OCI-LY1 (cell line): ENCODE results near the gene PRTN3.
"Not testable (repeated sequence)": the region's sequence is repeated elsewhere in the genome, so short reads cannot be mapped to it uniquely, and the experiment has no call there.

ENCODE experiments used
- H2AFZ ChIP-seq: fragments of 200-600 bp; sonication (generic), shearing (Covaris generic); 2 replicates; pipeline ENCODE4 v1.6.0; 2014; ENCODE audit warnings: antibody characterized with exemption, mild to moderate bottlenecking, low read length
- H3F3A ChIP-seq: fragments of 200-600 bp; sonication (generic), shearing (Covaris generic); 2 replicates; pipeline ENCODE4 v1.6.0; 2014; ENCODE audit warnings: mild to moderate bottlenecking, antibody characterized with exemption, low read length, moderate library complexity; ENCODE audit not compliant: insufficient read depth
- H3K27ac ChIP-seq: fragments of 200-600 bp; sonication (generic); 2 replicates; pipeline ENCODE4 v1.5.1; 2014; ENCODE audit warnings: low read length, mixed run types, mild to moderate bottlenecking, low read depth; ENCODE audit not compliant: poor library complexity, severe bottlenecking
- H3K27me3 ChIP-seq: fragments of 200-600 bp; sonication (generic); 2 replicates; pipeline ENCODE4 v1.6.0; 2014; ENCODE audit warnings: antibody characterized with exemption, mild to moderate bottlenecking, low read length, moderate library complexity; ENCODE audit not compliant: insufficient read depth
- H3K36me3 ChIP-seq: fragments of 200-600 bp; sonication (generic); 2 replicates; pipeline ENCODE4 v1.6.1; 2014; ENCODE audit warnings: mild to moderate bottlenecking, antibody characterized with exemption, low read length, moderate library complexity, mixed read lengths; ENCODE audit not compliant: insufficient read depth
- H3K4me1 ChIP-seq: fragments of 200-600 bp; sonication (generic); 2 replicates; pipeline ENCODE4 v1.5.1; 2014; ENCODE audit warnings: mild to moderate bottlenecking, low read length, moderate library complexity; ENCODE audit not compliant: insufficient read depth, severe bottlenecking
- H3K4me2 ChIP-seq: fragments of 200-600 bp; sonication (generic), shearing (Covaris generic); 2 replicates; pipeline ENCODE4 v1.6.1; 2014; ENCODE audit warnings: low read length
- H3K4me3 ChIP-seq: fragments of 200-600 bp; sonication (generic); 2 replicates; pipeline ENCODE4 v1.5.1; 2014; ENCODE audit warnings: low read length, low read depth, mild to moderate bottlenecking, mixed read lengths; ENCODE audit not compliant: poor library complexity, severe bottlenecking
- H3K79me2 ChIP-seq: fragments of 200-600 bp; shearing (Covaris generic); 2 replicates; pipeline ENCODE4 v1.6.1; 2016; ENCODE audit warnings: mixed run types, low read length, mixed read lengths; ENCODE audit not compliant: insufficient read depth
- H3K9ac ChIP-seq: fragments of 200-600 bp; sonication (generic), shearing (Covaris generic); 2 replicates; pipeline ENCODE4 v1.6.1; 2014; ENCODE audit warnings: mild to moderate bottlenecking, low read length, mixed read lengths
- H3K9me2 ChIP-seq: fragments of 200-600 bp; sonication (generic), shearing (Covaris generic); 2 replicates; pipeline ENCODE4 v1.6.1; 2014; ENCODE audit warnings: low read depth, mild to moderate bottlenecking, low read length, mixed read lengths
- H3K9me3 ChIP-seq: fragments of 200-600 bp; shearing (Covaris generic); 2 replicates; pipeline ENCODE4 v1.6.1; 2014; ENCODE audit warnings: low read length, mixed read lengths
- H4K20me1 ChIP-seq: fragments of 200-600 bp; sonication (generic), shearing (Covaris generic); 2 replicates; pipeline ENCODE4 v1.6.0; 2016; ENCODE audit warnings: mild to moderate bottlenecking, low read length; ENCODE audit not compliant: insufficient read depth
- CTCF ChIP-seq: fragments of 200-600 bp; sonication (generic), shearing (Covaris generic); IDR thresholded peaks from 2 replicates; pipeline ENCODE4 v1.5.1; 2017; ENCODE audit warnings: mild to moderate bottlenecking, antibody characterized with exemption, low read length, moderate library complexity, mixed read lengths
- EZH2 ChIP-seq: fragments of 200-600 bp; sonication (generic), shearing (Covaris generic); IDR thresholded peaks from 2 replicates; pipeline ENCODE4 v1.8.0; 2017; ENCODE audit warnings: borderline replicate concordance, mixed run types, mild to moderate bottlenecking, antibody characterized with exemption, low read length, moderate library complexity, mixed read lengths

The PRTN3 gene

GRCh38 chr19:831407-832369 is 9.1 kb upstream of the PRTN3 start:
- Histone ChIP-seq H2AFZ (no peak overlapping the region), H3K9me2 (no peaks in the 10 kb centered on the region), H3K79me2 (no peaks in the 10 kb centered on the region), H3K9me3 (no peaks in the 10 kb centered on the region), H3K27me3 (no peaks in the 10 kb centered on the region; the same call in 1 of the 2 replicates), H3K4me2 (no peak overlapping the region), H3K4me1 (no peaks in the 10 kb centered on the region), H3F3A (no peaks in the 10 kb centered on the region), H3K9ac (no peak overlapping the region), H3K36me3 (no peaks in the 10 kb centered on the region), H3K4me3 (no peak overlapping the region), H4K20me1 (no peaks in the 10 kb centered on the region), H3K27ac (no peak overlapping the region)
- TF ChIP-seq EZH2, result no peak
- no peak for TF ChIP-seq CTCF

- Histone ChIP-seq H4K20me1 (no peaks in the 10 kb centered on the region), H3K27me3 (no peaks in the 10 kb centered on the region), H3K4me1 (no peaks in the 10 kb centered on the region), H3F3A (no peaks in the 10 kb centered on the region), H3K79me2 (no peaks in the 10 kb centered on the region), H3K9ac (no peak overlapping the region), H3K9me3 (no peaks in the 10 kb centered on the region), H2AFZ (no peak overlapping the region), H3K27ac (no peak overlapping the region), H3K9me2 (no peaks in the 10 kb centered on the region), H3K4me3 (no peak overlapping the region), H3K36me3 (no peaks in the 10 kb centered on the region), H3K4me2 (no peak overlapping the region)
- TF ChIP-seq EZH2 (no peak), CTCF (no peak)
Measured at GRCh38 chr19:834216-834615, 6.6 kb upstream of the PRTN3 start.

- no peak overlapping the region for H2AFZ ChIP-seq
- no peaks in the 10 kb centered on the region for H3K27me3 ChIP-seq
- no peaks in the 10 kb centered on the region for H3K4me1 ChIP-seq
- H3K36me3 ChIP-seq, result no peaks in the 10 kb centered on the region
- TF ChIP-seq CTCF (no peak), EZH2 (no peak)
- H3F3A ChIP-seq, result no peaks in the 10 kb centered on the region
- no peak overlapping the region for H3K9ac ChIP-seq
- H3K79me2 ChIP-seq, result no peaks in the 10 kb centered on the region
- H3K9me2 ChIP-seq, result no peaks in the 10 kb centered on the region
- H4K20me1 ChIP-seq, result no peaks in the 10 kb centered on the region
- H3K4me2 ChIP-seq, result no peak overlapping the region
- no peak overlapping the region for H3K27ac ChIP-seq
- no peaks in the 10 kb centered on the region for H3K9me3 ChIP-seq
- no peak overlapping the region for H3K4me3 ChIP-seq
Measured at GRCh38 chr19:835210-835810, 5.5 kb upstream of the PRTN3 start.

- not testable (repeated sequence) for H3K4me1 ChIP-seq, H3F3A ChIP-seq, H2AFZ ChIP-seq, H3K4me3 ChIP-seq, H3K36me3 ChIP-seq, H3K9me2 ChIP-seq, H3K27ac ChIP-seq, H3K9me3 ChIP-seq, H3K79me2 ChIP-seq, H3K4me2 ChIP-seq, H4K20me1 ChIP-seq, H3K9ac ChIP-seq, H3K27me3 ChIP-seq
Measured at GRCh38 chr19:842802-843179, 2.0 kb downstream of the PRTN3 start.
